Stimulated activated CD8-positive, alpha-beta memory T cell treated with anti-CD3 and anti-CD28 coated beads, Interleukin-2, amount 100 ng/mL, for 1 hour (primary cell): ENCODE results near the gene ACP2.
"Not testable (repeated sequence)": the region's sequence is repeated elsewhere in the genome, so short reads cannot be mapped to it uniquely, and the experiment has no call there.

ENCODE experiments used
- DNase-seq, 2 donors: peaks; one replicate each; pipeline ENCODE4 v3.0.0-alpha.2; 2020; ENCODE audit warnings: low read depth in 2 of 2

The ACP2 gene

GRCh38 chr11:47243454-47243853 is 5.2 kb downstream of the ACP2 start:
- DNase-seq: no peak

GRCh38 chr11:47242596-47243192 is 5.9 kb downstream of the ACP2 start:
- DNase-seq: no peak

- no peak for DNase-seq
Observed at GRCh38 chr11:47241841-47242301, 6.7 kb downstream of the ACP2 start.

- DNase-seq: no peak
Observed at GRCh38 chr11:47239852-47240251, 8.8 kb downstream of the ACP2 start.

- no peak for DNase-seq
Observed at GRCh38 chr11:47236482-47236881, 12.1 kb downstream of the ACP2 start.

GRCh38 chr11:47235163-47235562 is 13.5 kb downstream of the ACP2 start:
- DNase-seq: no peak

GRCh38 chr11:47234669-47235100 is 13.9 kb downstream of the ACP2 start:
- peak in 1 of 2 donors; percentile 28 for DNase-seq

GRCh38 chr11:47233989-47234668 is 14.5 kb downstream of the ACP2 start:
- no peak for DNase-seq

- DNase-seq: no peak
Observed at GRCh38 chr11:47233051-47233450, 15.6 kb downstream of the ACP2 start.

GRCh38 chr11:47229161-47229560 is 19.5 kb downstream of the ACP2 start:
- no peak for DNase-seq

GRCh38 chr11:47225552-47226400 is 22.8 kb downstream of the ACP2 start:
- no peak for DNase-seq

- no peak for DNase-seq
Observed at GRCh38 chr11:47222696-47223095, 25.9 kb downstream of the ACP2 start.

GRCh38 chr11:47220401-47220821 is 28.2 kb downstream of the ACP2 start:
- DNase-seq: no peak

- DNase-seq: peak; percentile 31 to 37
Observed at GRCh38 chr11:47216121-47216798, 32.4 kb downstream of the ACP2 start.

GRCh38 chr11:47215366-47215910 is 33.2 kb downstream of the ACP2 start:
- no peak for DNase-seq

GRCh38 chr11:47213950-47214565 is 34.6 kb downstream of the ACP2 start:
- peak; percentile 59 to 72 for DNase-seq

- DNase-seq: no peak
Observed at GRCh38 chr11:47212938-47213337, 35.7 kb downstream of the ACP2 start.

GRCh38 chr11:47208628-47209027 is 40.0 kb downstream of the ACP2 start:
- DNase-seq: no peak

GRCh38 chr11:47208008-47208552 is 40.5 kb downstream of the ACP2 start:
- not testable (repeated sequence) for DNase-seq

GRCh38 chr11:47207459-47207858 is 41.2 kb downstream of the ACP2 start:
- DNase-seq: no peak

- not testable (repeated sequence) for DNase-seq
Observed at GRCh38 chr11:47206577-47206976, 42.0 kb downstream of the ACP2 start.
